Measurements from ENCODE around the gene TRNAU1AP. TPM values are rescaled to one million over a fixed set of nuclear protein-coding genes. Genes with fewer than 3 reads are reported as not detected.

The TRNAU1AP gene
- total and polyA plus RNA-seq, 2 of the 13 experiments (the other 11 are each of a cell fraction or from before 2014, with no cell fraction given), result 29.0 to 42.9 TPM

- TF ChIP-seq ZNF280B (CRISPR knock-in tag; IDR thresholded peaks at IDR 0.05; ENCODE audit: borderline replicate concordance), result no peak; the same call in 1 of the 2 replicates
- TF ChIP-seq ZNF784 (CRISPR knock-in tag; IDR thresholded peaks at IDR 0.05; ENCODE audit: borderline replicate concordance), result no peak
- peak in 1 of 2 experiments; percentile 86; a peak in 2 of 4 replicates for TF ChIP-seq KLF16 (CRISPR knock-in tag; IDR thresholded peaks at IDR 0.05)
- peak; percentile 96 for TF ChIP-seq TAF1 (CRISPR knock-in tag; IDR thresholded peaks at IDR 0.05)
- TF ChIP-seq, protein P1, sequence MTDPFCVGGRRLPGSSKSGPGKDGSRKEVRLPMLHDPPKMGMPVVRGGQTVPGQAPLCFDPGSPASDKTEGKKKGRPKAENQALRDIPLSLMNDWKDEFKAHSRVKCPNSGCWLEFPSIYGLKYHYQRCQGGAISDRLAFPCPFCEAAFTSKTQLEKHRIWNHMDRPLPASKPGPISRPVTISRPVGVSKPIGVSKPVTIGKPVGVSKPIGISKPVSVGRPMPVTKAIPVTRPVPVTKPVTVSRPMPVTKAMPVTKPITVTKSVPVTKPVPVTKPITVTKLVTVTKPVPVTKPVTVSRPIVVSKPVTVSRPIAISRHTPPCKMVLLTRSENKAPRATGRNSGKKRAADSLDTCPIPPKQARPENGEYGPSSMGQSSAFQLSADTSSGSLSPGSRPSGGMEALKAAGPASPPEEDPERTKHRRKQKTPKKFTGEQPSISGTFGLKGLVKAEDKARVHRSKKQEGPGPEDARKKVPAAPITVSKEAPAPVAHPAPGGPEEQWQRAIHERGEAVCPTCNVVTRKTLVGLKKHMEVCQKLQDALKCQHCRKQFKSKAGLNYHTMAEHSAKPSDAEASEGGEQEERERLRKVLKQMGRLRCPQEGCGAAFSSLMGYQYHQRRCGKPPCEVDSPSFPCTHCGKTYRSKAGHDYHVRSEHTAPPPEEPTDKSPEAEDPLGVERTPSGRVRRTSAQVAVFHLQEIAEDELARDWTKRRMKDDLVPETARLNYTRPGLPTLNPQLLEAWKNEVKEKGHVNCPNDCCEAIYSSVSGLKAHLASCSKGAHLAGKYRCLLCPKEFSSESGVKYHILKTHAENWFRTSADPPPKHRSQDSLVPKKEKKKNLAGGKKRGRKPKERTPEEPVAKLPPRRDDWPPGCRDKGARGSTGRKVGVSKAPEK (CRISPR knock-in tag; IDR thresholded peaks at IDR 0.05; ENCODE audit: borderline replicate concordance), result no peak
- TF ChIP-seq, protein P2, sequence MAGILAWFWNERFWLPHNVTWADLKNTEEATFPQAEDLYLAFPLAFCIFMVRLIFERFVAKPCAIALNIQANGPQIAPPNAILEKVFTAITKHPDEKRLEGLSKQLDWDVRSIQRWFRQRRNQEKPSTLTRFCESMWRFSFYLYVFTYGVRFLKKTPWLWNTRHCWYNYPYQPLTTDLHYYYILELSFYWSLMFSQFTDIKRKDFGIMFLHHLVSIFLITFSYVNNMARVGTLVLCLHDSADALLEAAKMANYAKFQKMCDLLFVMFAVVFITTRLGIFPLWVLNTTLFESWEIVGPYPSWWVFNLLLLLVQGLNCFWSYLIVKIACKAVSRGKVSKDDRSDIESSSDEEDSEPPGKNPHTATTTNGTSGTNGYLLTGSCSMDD (CRISPR knock-in tag; IDR thresholded peaks at IDR 0.05), result no peak
- TF ChIP-seq, protein P3, sequence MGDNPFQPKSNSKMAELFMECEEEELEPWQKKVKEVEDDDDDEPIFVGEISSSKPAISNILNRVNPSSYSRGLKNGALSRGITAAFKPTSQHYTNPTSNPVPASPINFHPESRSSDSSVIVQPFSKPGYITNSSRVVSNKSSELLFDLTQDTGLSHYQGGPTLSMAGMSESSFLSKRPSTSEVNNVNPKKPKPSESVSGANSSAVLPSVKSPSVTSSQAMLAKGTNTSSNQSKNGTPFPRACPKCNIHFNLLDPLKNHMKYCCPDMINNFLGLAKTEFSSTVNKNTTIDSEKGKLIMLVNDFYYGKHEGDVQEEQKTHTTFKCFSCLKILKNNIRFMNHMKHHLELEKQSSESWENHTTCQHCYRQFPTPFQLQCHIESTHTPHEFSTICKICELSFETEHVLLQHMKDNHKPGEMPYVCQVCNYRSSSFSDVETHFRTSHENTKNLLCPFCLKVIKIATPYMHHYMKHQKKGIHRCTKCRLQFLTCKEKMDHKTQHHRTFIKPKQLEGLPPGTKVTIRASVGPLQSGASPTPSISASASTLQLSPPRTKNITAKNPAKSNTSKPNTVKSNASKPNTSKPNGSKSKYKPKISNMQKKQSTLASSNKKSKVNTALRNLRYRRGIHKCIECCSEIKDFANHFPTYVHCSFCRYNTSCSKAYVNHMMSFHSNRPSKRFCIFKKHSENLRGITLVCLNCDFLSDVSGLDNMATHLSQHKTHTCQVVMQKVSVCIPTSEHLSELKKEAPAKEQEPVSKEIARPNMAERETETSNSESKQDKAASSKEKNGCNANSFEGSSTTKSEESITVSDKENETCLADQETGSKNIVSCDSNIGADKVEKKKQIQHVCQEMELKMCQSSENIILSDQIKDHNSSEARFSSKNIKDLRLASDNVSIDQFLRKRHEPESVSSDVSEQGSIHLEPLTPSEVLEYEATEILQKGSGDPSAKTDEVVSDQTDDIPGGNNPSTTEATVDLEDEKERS (CRISPR knock-in tag; IDR thresholded peaks at IDR 0.05), result no peak; the same call in 1 of the 2 replicates
- peak; percentile 61; the same call in 1 of the 2 replicates for TF ChIP-seq HBP1 (CRISPR knock-in tag; IDR thresholded peaks at IDR 0.05; ENCODE audit: low read depth)
- peak; percentile 64; the same call in 1 of the 2 replicates for TF ChIP-seq KLF6 (CRISPR knock-in tag; IDR thresholded peaks at IDR 0.05)
- TF ChIP-seq ZKSCAN5 (CRISPR knock-in tag; IDR thresholded peaks at IDR 0.05), result no peak
- no peak for TF ChIP-seq ZNF496 (CRISPR knock-in tag; IDR thresholded peaks at IDR 0.05; ENCODE audit: insufficient replicate concordance)
- no peak for TF ChIP-seq ZNF260 (CRISPR knock-in tag; IDR thresholded peaks at IDR 0.05; ENCODE audit: borderline replicate concordance, low read depth)
- no peak for TF ChIP-seq HNRNPUL1 (IDR thresholded peaks at IDR 0.05; ENCODE audit: low read depth, low read length)
- TF ChIP-seq RFX3 (CRISPR knock-in tag; IDR thresholded peaks at IDR 0.05), result no peak
- TF ChIP-seq EEA1 (CRISPR knock-in tag; IDR thresholded peaks at IDR 0.05; ENCODE audit: borderline replicate concordance), result 0 out of 2 replicates have a peak, but pooled peaks have one; percentile 47
Observed at GRCh38 chr1:28505406-28506187, 47.3 kb upstream of the TRNAU1AP start, which contains the start of gene RCC1 (continued).
